HUES6 (cell line): Measurements from ENCODE around the gene PIGB.
A peak's percentile ranks its signal among the peaks of the same experiment; 100 is the strongest.
"Not testable (repeated sequence)": the region's sequence is repeated elsewhere in the genome, so short reads cannot be mapped to it uniquely, and the experiment has no call there.

Experiments used
- H3K27ac ChIP-seq: 2 replicates; pipeline ENCODE4 v1.7.0; 2013; ENCODE audit warnings: low read depth, mild to moderate bottlenecking, low read length, inconsistent platforms
- H3K27me3 ChIP-seq: 2 replicates; pipeline ENCODE4 v1.6.1; 2013; ENCODE audit warnings: low read length; ENCODE audit not compliant: control insufficient read depth, insufficient read depth
- H3K36me3 ChIP-seq: 2 replicates; pipeline ENCODE4 v1.6.1; 2013; ENCODE audit warnings: low read length; ENCODE audit not compliant: control insufficient read depth, insufficient read depth
- H3K4me1 ChIP-seq: 2 replicates; pipeline ENCODE4 v1.6.1; 2013; ENCODE audit warnings: low read length; ENCODE audit not compliant: control insufficient read depth, insufficient read depth
- H3K4me3 ChIP-seq: 2 replicates; pipeline ENCODE4 v1.5.1; 2013; ENCODE audit warnings: low read depth, low read length
- H3K9ac ChIP-seq: one replicate; pipeline ENCODE4 v1.6.1; 2013; ENCODE audit warnings: mild to moderate bottlenecking, low read length
- H3K9me3 ChIP-seq: 2 replicates; pipeline ENCODE4 v1.6.1; 2013; ENCODE audit warnings: low read depth, low read length; ENCODE audit not compliant: control insufficient read depth, insufficient read depth

Gene PIGB

GRCh38 chr15:55318588-55319494 is at the start of gene PIGB, which contains the start of gene PIGBOS1:
Gene PIGB (plus strand): TSS chr15:55319222. CDS start chr15:55319251, 29 bp downstream.
Gene PIGBOS1 (minus strand): TSS chr15:55319123. CDS start chr15:55317792, 1,331 bp downstream.
- H3K36me3 ChIP-seq: no peaks in the 10 kb centered on the region
- H3K9me3 ChIP-seq: no peaks in the 10 kb centered on the region
- H3K4me1 ChIP-seq: no peaks in the 10 kb centered on the region; the same call in 1 of the 2 replicates
- H3K9ac ChIP-seq: peak within 1 kb of the TSS; percentile 76
- H3K27ac ChIP-seq: peak within 1 kb of the TSS; percentile 8; the same call in 1 of the 2 replicates
- no peaks in the 10 kb centered on the region for H3K27me3 ChIP-seq
- H3K4me3 ChIP-seq: peak within 1 kb of the TSS; percentile 71

- no peak overlapping the region for H3K27ac ChIP-seq
- no peaks in the 10 kb centered on the region for H3K9me3 ChIP-seq
- no peak overlapping the region for H3K4me3 ChIP-seq
- H3K4me1 ChIP-seq: no peaks in the 10 kb centered on the region
- H3K9ac ChIP-seq: no peak overlapping the region
- no peaks in the 10 kb centered on the region for H3K27me3 ChIP-seq
- H3K36me3 ChIP-seq: no peaks in the 10 kb centered on the region
Observed at GRCh38 chr15:55270291-55270690, 48.7 kb upstream of the PIGB start.

GRCh38 chr15:55276324-55276723 is 42.7 kb upstream of the PIGB start:
- no peaks in the 10 kb centered on the region for H3K9me3 ChIP-seq
- H3K36me3 ChIP-seq: no peaks in the 10 kb centered on the region
- no peak overlapping the region for H3K27ac ChIP-seq
- no peaks in the 10 kb centered on the region for H3K4me1 ChIP-seq
- H3K4me3 ChIP-seq: no peak overlapping the region
- no peaks in the 10 kb centered on the region for H3K27me3 ChIP-seq
- no peak overlapping the region for H3K9ac ChIP-seq

GRCh38 chr15:55277116-55277564 is 41.9 kb upstream of the PIGB start:
- H3K4me1 ChIP-seq: no peaks in the 10 kb centered on the region
- H3K27me3 ChIP-seq: no peaks in the 10 kb centered on the region
- H3K36me3 ChIP-seq: no peaks in the 10 kb centered on the region
- H3K9me3 ChIP-seq: no peaks in the 10 kb centered on the region
- no peak overlapping the region for H3K27ac ChIP-seq
- H3K4me3 ChIP-seq: no peak overlapping the region
- H3K9ac ChIP-seq: no peak overlapping the region

GRCh38 chr15:55277715-55278114 is 41.3 kb upstream of the PIGB start:
- H3K9ac ChIP-seq: no peak overlapping the region
- no peaks in the 10 kb centered on the region for H3K9me3 ChIP-seq
- H3K4me1 ChIP-seq: no peaks in the 10 kb centered on the region; the same call in 1 of the 2 replicates
- no peak overlapping the region for H3K27ac ChIP-seq
- H3K4me3 ChIP-seq: no peak overlapping the region
- no peaks in the 10 kb centered on the region for H3K36me3 ChIP-seq
- no peaks in the 10 kb centered on the region for H3K27me3 ChIP-seq

- Histone ChIP-seq H3K4me3 (no peak overlapping the region), H3K4me1 (no peaks in the 10 kb centered on the region; the same call in 1 of the 2 replicates)
Observed at GRCh38 chr15:55279100-55279745, 39.8 kb upstream of the PIGB start.

GRCh38 chr15:55279746-55280351 is 39.2 kb upstream of the PIGB start:
- no peak overlapping the region for H3K9ac ChIP-seq
- H3K9me3 ChIP-seq: no peaks in the 10 kb centered on the region
- H3K36me3 ChIP-seq: no peaks in the 10 kb centered on the region
- H3K4me1 ChIP-seq: peaks cover 4% of the 10 kb centered on the region; the same call in 1 of the 2 replicates
- H3K27ac ChIP-seq: no peak overlapping the region
- no peaks in the 10 kb centered on the region for H3K27me3 ChIP-seq
- H3K4me3 ChIP-seq: no peak overlapping the region

More at GRCh38 chr15:55279100-55279745, 39.8 kb upstream of the PIGB start:
- Histone ChIP-seq H3K36me3 (no peaks in the 10 kb centered on the region), H3K9me3 (no peaks in the 10 kb centered on the region), H3K27ac (no peak overlapping the region), H3K27me3 (no peaks in the 10 kb centered on the region), H3K9ac (no peak overlapping the region)

GRCh38 chr15:55280589-55280988 is 38.4 kb upstream of the PIGB start:
- H3K4me3 ChIP-seq, H3K27me3 ChIP-seq, H3K4me1 ChIP-seq, H3K36me3 ChIP-seq, H3K27ac ChIP-seq, H3K9ac ChIP-seq, H3K9me3 ChIP-seq: not testable (repeated sequence)

GRCh38 chr15:55281517-55282228 is 37.3 kb upstream of the PIGB start:
- no peak overlapping the region for H3K27ac ChIP-seq
- no peaks in the 10 kb centered on the region for H3K27me3 ChIP-seq
- H3K4me1 ChIP-seq: peaks cover 4% of the 10 kb centered on the region; the same call in 1 of the 2 replicates
- H3K9ac ChIP-seq: no peak overlapping the region
- no peaks in the 10 kb centered on the region for H3K36me3 ChIP-seq
- no peak overlapping the region for H3K4me3 ChIP-seq
- H3K9me3 ChIP-seq: no peaks in the 10 kb centered on the region

- no peak overlapping the region for H3K27ac ChIP-seq
- no peak overlapping the region for H3K4me3 ChIP-seq
- no peak overlapping the region for H3K9ac ChIP-seq
- no peaks in the 10 kb centered on the region for H3K36me3 ChIP-seq
- H3K9me3 ChIP-seq: no peaks in the 10 kb centered on the region
- H3K27me3 ChIP-seq: no peaks in the 10 kb centered on the region
- peaks cover 4% of the 10 kb centered on the region; the same call in 1 of the 2 replicates for H3K4me1 ChIP-seq
Observed at GRCh38 chr15:55282284-55282833, 36.7 kb upstream of the PIGB start.
